PC-9 (cell line): ENCODE measurements around the gene ZNF14. TPM values are rescaled to one million over a fixed set of nuclear protein-coding genes. Genes with fewer than 3 reads are reported as not detected.

Source experiments
- BruUV-seq: library from RNA; stranded (reverse); fragments of 400-500 nt; replicated peaks from 2 replicates; lab custom pipeline; 2021; lab: Mats Ljungman, UMichigan
- CTCF ChIA-PET: fragments of 300-600 bp; sonication (Branson Sonifier 250); formaldehyde crosslinking; loops from one replicate; lab custom pipeline; 2022; ENCODE audit warnings: antibody characterized with exemption; lab: Charles Lee
- POLR2A ChIA-PET: fragments of 300-600 bp; sonication (Branson Sonifier 250); formaldehyde crosslinking; loops from one replicate; lab custom pipeline; 2022; ENCODE audit warnings: antibody characterized with exemption; ENCODE audit not compliant: unreplicated experiment; lab: Charles Lee
- DNase-seq, 2 experiments: peaks; one replicate each; pipeline versions ENCODE4 v3.0.0 to v3.0.0-alpha.2; 2015 to 2022; ENCODE audit warnings: mixed read lengths in 1 of 2
- H2AFZ ChIP-seq: fragments of 200-600 bp; sonication (generic); 2 replicates; pipeline ENCODE4 v1.8.1; 2017; ENCODE audit warnings: antibody characterized with exemption
- H3F3A ChIP-seq: fragments of 200-600 bp; sonication (generic); 2 replicates; pipeline ENCODE4 v1.8.1; 2017; ENCODE audit warnings: antibody characterized with exemption, mild to moderate bottlenecking, low read depth; ENCODE audit not compliant: insufficient read depth
- H3K27ac ChIP-seq: fragments of 200-600 bp; sonication (generic); 2 replicates; pipeline ENCODE4 v1.6.1; 2016; ENCODE audit warnings: mixed run types
- H3K27me3 ChIP-seq: fragments of 200-600 bp; sonication (generic); 2 replicates; pipeline ENCODE4 v1.6.1; 2016; ENCODE audit warnings: low read depth, mixed run types; ENCODE audit not compliant: insufficient read depth
- H3K36me3 ChIP-seq: fragments of 200-600 bp; sonication (generic); 2 replicates; pipeline ENCODE4 v1.6.1; 2016; ENCODE audit warnings: low read depth, mixed run types
- H3K4me1 ChIP-seq: fragments of 200-600 bp; sonication (generic); replicated peaks from 2 replicates; pipeline ENCODE4 v1.6.1; 2016; ENCODE audit warnings: mixed run types; ENCODE audit not compliant: insufficient read depth
- H3K4me2 ChIP-seq: fragments of 200-600 bp; sonication (generic); 2 replicates; pipeline ENCODE4 v1.6.1; 2017; ENCODE audit warnings: mixed run types
- H3K4me3 ChIP-seq: fragments of 200-600 bp; sonication (generic); 2 replicates; pipeline ENCODE4 v1.6.1; 2016; ENCODE audit warnings: mixed run types
- H3K79me2 ChIP-seq: fragments of 200-600 bp; sonication (generic); 2 replicates; pipeline ENCODE4 v1.6.1; 2017; ENCODE audit warnings: low read depth, mixed run types
- H3K9me2 ChIP-seq: fragments of 200-600 bp; sonication (generic); 2 replicates; pipeline ENCODE4 v1.8.1; 2017; ENCODE audit warnings: mild to moderate bottlenecking; ENCODE audit not compliant: insufficient read depth
- H3K9me3 ChIP-seq: fragments of 200-600 bp; sonication (generic); 2 replicates; pipeline ENCODE4 v1.8.1; 2016; ENCODE audit warnings: low read depth; ENCODE audit not compliant: insufficient read depth
- H4K20me1 ChIP-seq: fragments of 200-600 bp; sonication (generic); 2 replicates; pipeline ENCODE4 v1.8.1; 2017; ENCODE audit not compliant: insufficient read depth
- EZH2 ChIP-seq: fragments of 200-600 bp; sonication (generic); IDR thresholded peaks from 2 replicates; pipeline ENCODE4 v1.8.0; 2017; ENCODE audit warnings: antibody characterized with exemption, low read depth
- intact Hi-C: fragments of 100-400 bp; cut with micrococcal nuclease; formaldehyde crosslinking; loops from one replicate; pipeline ENCODE4 v1.10.0; 2022; ENCODE audit not compliant: unreplicated experiment
- total RNA-seq: library from RNA; stranded (reverse); gene quantifications from 2 replicates; pipeline ENCODE4 v1.2.3, GENCODE V29; 2021
- TF ChIP-seq, protein P1 (sequence below): fragments of 200-600 bp; sonication (generic); conservative IDR thresholded peaks from 2 replicates; pipeline ENCODE4 v1.6.1; 2017; ENCODE audit warnings: mixed run types, antibody characterized with exemption, mild to moderate bottlenecking, moderate library complexity

Gene ZNF14
- total RNA-seq, 1 experiment from 2014 or later, result 2.8 TPM

DNA sequence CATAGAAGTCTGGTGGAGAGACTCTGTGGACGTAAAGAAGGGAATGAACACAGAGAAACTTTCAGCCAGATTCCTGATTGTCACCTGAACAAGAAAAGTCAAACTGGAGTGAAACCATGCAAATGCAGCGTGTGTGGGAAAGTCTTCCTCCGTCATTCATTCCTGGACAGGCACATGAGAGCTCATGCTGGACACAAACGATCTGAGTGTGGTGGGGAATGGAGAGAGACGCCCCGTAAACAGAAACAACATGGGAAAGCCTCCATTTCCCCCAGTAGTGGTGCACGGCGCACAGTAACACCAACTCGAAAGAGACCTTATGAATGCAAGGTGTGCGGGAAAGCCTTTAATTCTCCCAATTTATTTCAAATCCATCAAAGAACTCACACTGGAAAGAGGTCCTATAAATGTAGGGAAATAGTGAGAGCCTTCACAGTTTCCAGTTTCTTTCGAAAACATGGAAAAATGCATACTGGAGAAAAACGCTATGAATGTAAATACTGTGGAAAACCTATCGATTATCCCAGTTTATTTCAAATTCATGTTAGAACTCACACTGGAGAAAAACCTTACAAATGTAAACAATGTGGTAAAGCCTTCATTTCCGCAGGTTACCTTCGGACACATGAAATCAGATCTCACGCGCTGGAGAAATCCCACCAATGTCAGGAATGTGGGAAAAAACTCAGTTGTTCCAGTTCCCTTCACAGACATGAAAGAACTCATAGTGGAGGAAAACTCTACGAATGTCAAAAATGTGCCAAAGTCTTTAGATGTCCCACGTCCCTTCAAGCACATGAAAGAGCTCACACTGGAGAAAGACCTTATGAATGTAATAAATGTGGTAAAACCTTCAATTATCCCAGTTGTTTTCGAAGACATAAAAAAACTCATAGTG is 53.5 kb downstream of the ZNF14 start:
- Histone ChIP-seq H3K27me3 (no peaks in the 10 kb centered on the region), H3K9me2 (no peaks in the 10 kb centered on the region), H3K36me3 (peaks cover 50% of the 10 kb centered on the region), H3F3A (no peaks in the 10 kb centered on the region), H3K27ac (no peak overlapping the region), H4K20me1 (no peaks in the 10 kb centered on the region), H3K4me2 (no peak overlapping the region), H3K4me3 (0 out of 2 replicates have a peak overlapping the region, but pooled peaks have one; percentile 12), H3K4me1 (no peaks in the 10 kb centered on the region), H3K9me3 (peaks cover 54% of the 10 kb centered on the region), H2AFZ (no peak overlapping the region), H3K79me2 (no peaks in the 10 kb centered on the region)
- TF ChIP-seq, protein P1, sequence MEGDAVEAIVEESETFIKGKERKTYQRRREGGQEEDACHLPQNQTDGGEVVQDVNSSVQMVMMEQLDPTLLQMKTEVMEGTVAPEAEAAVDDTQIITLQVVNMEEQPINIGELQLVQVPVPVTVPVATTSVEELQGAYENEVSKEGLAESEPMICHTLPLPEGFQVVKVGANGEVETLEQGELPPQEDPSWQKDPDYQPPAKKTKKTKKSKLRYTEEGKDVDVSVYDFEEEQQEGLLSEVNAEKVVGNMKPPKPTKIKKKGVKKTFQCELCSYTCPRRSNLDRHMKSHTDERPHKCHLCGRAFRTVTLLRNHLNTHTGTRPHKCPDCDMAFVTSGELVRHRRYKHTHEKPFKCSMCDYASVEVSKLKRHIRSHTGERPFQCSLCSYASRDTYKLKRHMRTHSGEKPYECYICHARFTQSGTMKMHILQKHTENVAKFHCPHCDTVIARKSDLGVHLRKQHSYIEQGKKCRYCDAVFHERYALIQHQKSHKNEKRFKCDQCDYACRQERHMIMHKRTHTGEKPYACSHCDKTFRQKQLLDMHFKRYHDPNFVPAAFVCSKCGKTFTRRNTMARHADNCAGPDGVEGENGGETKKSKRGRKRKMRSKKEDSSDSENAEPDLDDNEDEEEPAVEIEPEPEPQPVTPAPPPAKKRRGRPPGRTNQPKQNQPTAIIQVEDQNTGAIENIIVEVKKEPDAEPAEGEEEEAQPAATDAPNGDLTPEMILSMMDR, result no peak
- no peak for TF ChIP-seq EZH2
- DNase-seq, result no peak
- CTCF ChIA-PET, result no interaction called here
- intact Hi-C loops, result no loop called here
- BruUV-seq, result no TSS peak
- POLR2A ChIA-PET, result no interaction called here

DNA sequence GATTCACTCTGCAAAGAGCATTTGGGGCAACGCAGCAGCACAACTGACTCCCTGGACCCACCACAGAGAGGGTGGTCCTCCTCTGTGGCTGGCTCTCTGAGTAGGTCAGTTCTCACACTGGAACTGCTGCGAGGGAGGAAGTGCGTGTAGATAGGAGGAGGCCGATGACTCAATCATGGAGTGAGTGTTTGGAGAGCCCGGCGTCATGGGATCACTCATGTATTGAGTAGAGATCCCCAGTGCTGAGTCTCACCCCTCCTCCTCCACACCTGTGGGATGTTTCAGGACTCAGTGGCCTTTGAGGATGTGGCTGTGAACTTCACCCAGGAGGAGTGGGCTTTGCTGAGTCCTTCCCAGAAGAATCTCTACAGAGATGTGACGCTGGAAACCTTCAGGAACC is 55.3 kb downstream of the ZNF14 start:
- Histone ChIP-seq H3K9me3 (peaks cover 56% of the 10 kb centered on the region), H3K4me3 (no peak overlapping the region), H3K4me2 (no peak overlapping the region), H3K27ac (no peak overlapping the region), H3K79me2 (no peaks in the 10 kb centered on the region), H2AFZ (no peak overlapping the region), H3K27me3 (no peaks in the 10 kb centered on the region), H3F3A (no peaks in the 10 kb centered on the region), H3K36me3 (peaks cover 54% of the 10 kb centered on the region), H3K9me2 (no peaks in the 10 kb centered on the region), H4K20me1 (no peaks in the 10 kb centered on the region), H3K4me1 (no peaks in the 10 kb centered on the region)
- no peak for DNase-seq
- CTCF ChIA-PET, result no interaction called here
- TF ChIP-seq EZH2, result no peak
- TF ChIP-seq, protein P1, result no peak
- no TSS peak for BruUV-seq
- intact Hi-C loops, result no loop called here
- POLR2A ChIA-PET, result no interaction called here

DNA sequence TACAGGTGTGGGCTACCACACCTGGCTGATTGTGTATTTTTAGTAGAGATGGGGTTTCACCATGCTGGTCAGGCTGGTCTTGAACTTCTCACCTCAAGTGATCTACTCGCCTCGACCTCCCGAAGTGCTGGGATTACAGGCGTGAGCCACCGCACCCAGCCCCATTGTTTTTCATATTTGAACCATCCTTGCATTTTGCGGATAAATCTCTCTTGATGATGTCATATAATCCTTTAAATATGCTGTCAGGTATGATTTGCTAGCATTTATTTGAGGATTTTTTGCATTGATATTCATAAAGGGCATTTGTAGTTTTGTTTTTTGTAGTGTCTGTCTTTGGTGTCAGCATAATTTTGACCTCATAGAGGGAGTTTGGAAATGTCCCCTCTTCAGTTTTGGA is 58.6 kb downstream of the ZNF14 start:
- Histone ChIP-seq H3K79me2 (peaks cover 20% of the 10 kb centered on the region), H3K27me3 (no peaks in the 10 kb centered on the region), H3K4me2 (no peak overlapping the region), H4K20me1 (no peaks in the 10 kb centered on the region), H3F3A (no peaks in the 10 kb centered on the region), H3K27ac (no peak overlapping the region), H3K4me1 (peaks cover 9% of the 10 kb centered on the region; the same call in 1 of the 2 replicates), H3K9me2 (no peaks in the 10 kb centered on the region), H3K36me3 (peaks cover 41% of the 10 kb centered on the region), H3K4me3 (no peak overlapping the region), H3K9me3 (peaks cover 41% of the 10 kb centered on the region), H2AFZ (no peak overlapping the region)
- TF ChIP-seq, protein P1, result no peak
- TF ChIP-seq EZH2, result no peak
- no peak for DNase-seq
- ChIA-PET POLR2A (no interaction called here), CTCF (no interaction called here)
- BruUV-seq, result no TSS peak
- intact Hi-C loops, result no loop called here
